Raji (cell line): ENCODE results near the gene NCAPG.

Experiments used
- POLR2A ChIP-seq: IDR thresholded peaks from 2 replicates; pipeline ENCODE4 v1.6.1; 2011; ENCODE audit warnings: low read depth, low read length, control low read depth; ENCODE audit not compliant: insufficient read depth

The NCAPG gene

DNA sequence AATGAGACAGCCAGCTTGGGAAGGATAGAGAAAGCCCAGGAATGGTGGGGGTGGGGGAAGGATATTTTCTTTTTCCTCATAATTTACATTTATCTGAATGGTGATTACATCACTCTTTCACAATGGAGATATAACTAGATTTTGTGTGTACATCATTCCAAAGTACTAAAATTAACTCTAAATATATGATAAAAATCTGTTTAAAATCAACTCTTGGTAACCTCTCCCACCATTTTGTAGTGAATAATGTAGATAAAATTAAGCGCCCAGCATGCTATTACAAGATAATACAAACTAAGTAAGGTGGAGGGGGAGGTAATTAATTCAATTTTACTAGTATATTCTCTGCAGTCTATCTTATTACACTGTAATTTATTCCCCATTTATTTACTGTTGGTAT is 78.9 kb downstream of the NCAPG start:
- TF ChIP-seq POLR2A = no peak

DNA sequence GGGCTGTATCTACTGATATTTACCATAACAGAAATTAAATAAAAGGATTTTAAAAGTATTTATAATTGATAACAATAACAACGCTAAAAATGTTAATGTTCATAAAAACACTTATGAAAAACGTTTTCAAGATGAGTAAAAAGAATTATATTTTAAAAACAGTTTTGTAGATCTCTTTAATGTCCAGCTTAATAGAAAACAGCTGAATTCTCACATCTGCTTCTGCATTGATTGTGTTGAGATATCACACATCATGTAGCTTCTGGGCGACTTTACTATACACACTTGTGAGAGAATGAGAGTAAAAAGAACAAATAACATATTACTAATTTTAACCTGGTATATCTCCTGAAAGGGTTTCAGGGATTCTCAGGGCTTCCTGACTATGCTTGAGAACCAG is 83.6 kb downstream of the NCAPG start:
- no peak for TF ChIP-seq POLR2A
